HG02623 (cell line): ENCODE data around the gene SCARB1.

ENCODE experiments used
- ATAC-seq: cut with Tn5 transposase; IDR thresholded peaks from one replicate; pipeline ENCODE4 v1.9.1; 2021; ENCODE audit warnings: moderate library complexity; ENCODE audit not compliant: unreplicated experiment

The SCARB1 gene

DNA sequence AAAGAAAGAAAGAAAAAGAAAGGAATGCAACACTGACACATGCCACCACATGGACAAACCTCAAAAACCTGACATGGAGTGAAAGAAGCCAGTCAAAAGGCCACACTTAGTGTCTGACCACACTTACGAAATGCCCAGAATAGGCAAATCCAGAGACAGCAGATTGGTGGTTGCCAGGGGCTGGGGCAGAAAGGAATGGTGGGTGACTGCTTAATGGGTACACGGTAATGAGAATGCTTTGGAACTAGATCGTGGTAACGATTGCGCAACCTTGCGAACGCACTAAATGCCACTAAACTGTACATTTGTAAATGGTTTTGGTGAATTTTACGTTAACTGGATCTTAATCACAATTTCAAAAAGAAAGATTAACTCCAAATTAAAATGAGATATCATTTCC is 39.5 kb downstream of the SCARB1 start:
- no peak for ATAC-seq

DNA sequence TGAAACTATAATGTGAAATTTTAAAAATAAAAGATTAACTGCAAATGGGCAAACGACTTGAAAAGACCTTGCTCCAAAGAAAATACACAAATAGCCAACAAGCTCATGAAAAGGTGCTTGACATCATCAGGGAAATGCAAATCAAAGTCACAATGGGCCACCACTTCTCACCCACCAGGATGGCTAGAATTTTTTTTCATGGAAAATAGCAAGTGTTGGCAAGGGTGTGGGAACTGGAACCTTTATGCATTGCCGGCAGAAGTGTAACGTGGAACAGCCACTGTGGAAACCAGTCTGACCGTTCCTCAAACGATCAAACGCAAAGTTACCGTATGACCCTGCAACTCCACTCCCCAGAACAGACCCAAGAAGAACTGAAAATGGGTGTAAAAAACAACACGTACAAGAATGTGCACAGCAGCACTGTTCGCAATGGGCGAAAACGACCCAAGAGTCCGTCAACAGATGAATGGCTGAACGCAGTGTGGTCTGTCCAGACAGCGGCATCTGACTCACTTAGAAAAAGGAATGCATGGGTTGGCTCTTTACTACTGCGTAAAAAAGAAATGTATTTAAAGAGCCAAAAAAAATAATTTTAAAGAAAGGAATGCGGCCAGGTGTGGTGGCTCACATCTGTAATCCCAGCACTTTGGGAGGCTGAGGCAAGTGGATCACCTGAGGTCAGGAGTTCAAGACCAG is 40.2 kb downstream of the SCARB1 start:
- ATAC-seq, result no peak

DNA sequence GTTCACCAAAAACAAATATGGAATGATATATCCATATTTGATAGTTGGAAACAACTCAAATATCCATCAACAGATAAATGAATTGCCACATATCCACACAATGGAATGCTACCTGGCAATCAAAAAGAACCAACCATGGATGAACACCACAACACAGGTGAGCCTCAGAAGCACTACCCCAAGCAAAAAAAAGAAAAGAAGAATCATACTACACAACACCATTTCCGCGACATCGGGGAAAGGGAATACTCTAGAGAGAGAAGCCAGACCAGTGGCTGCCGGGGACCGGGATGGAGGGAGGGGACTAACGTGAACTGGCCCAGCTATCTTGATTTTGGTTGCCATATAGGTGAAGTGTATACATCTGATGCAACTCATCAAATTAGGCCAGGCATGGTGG is 41.4 kb downstream of the SCARB1 start:
- ATAC-seq, result no peak

DNA sequence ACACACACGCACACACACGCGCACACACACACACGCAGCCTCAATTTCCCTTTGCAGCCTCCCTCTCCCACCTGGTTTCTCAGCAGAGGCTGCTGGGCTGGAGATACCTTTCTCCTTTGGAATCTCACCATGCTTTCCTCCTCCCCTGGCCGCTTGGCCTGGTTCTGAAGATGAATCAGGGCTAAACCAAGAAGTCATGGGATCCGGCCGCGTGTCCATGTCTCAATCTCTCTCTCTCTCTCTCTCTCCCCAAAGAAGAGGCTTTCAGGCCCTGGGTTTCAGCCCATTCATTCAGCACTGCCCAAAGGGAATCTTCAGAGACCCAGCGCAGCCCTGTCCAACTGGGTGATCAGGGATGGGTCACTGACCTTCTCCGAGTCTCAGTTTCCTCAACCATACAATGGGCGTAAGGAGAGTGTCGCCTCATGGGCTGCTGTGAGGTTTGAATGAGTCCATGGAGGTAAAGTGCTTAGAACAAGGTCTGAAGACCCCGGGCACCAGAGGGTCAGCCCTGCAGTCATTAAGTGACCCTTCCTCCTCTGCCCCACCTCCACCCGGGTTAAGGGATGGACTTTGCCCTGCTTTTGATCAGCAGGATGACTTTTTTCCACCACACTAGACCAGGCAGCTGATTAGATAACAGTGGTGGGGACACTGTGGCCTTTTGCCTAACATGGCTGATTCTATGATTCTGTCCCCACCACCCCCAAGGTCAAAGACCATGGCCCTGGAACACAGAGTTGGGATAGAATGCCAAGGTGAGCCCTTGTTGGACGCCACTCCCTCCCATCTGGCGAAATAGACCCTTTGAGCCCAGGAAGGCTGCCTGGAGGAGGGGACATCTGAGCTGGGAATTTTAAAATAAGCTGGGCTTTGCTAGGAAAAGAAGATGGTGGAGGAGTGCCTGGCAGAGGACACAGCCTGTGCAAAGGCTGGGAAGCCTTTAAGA is 42.1 kb downstream of the SCARB1 start:
- ATAC-seq, result no peak

DNA sequence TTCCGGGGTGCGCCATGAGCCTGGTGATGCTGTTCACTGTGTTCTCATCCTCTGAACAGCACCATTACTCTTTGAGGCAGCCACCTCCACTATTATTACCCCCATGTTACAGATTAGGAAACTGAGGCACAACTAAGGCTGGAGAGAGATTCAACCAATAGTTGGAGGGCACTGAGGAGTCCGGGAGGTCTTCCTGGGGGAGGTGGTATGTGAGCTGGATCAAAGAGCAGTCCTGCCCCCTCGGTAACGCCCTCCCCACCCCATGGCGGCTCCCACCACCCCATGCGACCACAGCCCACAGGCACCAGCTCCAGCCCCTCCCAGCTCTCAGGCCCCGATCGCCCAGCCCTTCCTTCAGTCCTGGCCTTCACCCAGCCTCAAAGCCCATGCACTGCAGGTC is 43.5 kb downstream of the SCARB1 start:
- no peak for ATAC-seq

DNA sequence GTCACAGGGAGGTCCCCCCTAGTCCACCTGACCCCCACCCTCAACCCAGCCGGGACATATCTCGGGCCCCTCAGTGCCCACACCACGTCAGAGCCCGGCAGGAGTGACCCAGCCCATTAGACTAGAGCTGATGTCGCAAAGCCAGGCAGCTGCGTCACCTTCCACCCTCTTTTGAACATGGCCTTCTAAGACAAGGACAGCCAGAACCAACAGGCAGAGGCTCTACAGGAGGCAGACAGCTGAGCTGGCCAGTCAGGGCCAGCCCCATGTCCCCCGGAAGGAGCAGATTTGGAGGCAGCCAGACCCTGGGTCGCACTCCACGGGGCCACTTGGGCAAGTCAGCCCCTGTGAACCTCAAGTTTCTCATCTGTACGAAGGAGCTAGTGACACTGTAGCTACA is 44.1 kb downstream of the SCARB1 start:
- ATAC-seq, result no peak

DNA sequence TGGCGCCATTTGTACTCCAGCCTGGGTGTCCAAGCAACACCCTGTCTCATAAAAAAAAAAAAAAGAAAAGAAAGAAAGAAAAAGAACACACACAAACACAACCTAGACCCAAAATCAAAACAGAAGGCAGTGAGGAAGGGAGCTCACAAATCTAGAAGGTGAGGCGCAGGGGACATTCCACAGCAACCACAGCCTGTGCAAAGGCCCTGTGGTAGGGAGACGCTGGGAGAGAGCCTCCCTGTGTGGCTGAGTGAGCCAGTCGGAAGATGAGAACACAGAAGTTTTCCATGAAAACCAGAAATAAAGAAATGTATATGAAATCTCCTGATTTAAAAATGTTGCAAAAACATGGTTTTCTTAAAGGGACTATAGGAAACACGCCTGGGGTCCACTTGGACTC is 44.6 kb downstream of the SCARB1 start:
- no peak for ATAC-seq

DNA sequence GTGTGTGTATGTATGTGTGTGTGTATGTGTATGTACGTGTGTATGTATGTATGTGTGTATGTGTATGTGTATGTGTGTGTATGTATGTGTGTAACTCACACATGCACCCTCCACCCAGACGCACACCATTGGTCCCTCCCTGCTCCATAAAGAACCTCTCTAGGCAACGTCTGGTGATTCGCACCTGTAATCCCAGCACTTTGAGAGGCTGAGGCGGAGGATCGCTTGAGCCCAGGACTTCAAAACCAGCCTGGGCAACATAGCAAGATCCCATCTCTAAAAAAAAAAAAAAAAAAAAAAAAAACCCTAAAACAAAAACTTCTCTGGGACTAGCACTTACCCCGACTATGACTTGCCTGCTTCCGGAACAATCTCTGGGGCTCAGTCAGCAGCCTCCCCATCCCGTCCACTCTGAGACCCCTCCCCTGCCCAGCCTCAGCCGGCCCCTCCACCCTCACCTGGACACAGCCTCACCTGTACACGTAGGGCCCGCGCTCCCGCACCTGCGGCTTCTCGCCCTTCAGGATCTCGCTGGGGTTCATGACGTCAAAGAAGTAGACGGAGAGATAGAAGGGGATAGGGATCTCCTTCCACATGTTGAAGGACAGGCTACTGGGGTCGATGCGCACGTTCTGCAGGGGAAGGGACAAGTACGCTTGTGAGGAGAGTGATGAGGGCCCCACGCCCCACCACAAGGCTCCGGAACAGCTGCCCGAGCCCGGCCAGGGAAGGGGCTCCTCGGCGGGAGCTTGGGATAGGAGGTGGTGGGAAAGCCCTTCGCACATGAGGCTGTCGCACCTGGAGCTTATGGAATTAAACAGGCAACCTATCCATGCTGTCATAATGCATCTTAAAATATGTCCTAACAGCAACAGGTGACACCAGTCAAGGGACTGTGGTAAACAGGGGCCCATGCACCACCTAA is 46.3 kb downstream of the SCARB1 start:
- no peak for ATAC-seq

DNA sequence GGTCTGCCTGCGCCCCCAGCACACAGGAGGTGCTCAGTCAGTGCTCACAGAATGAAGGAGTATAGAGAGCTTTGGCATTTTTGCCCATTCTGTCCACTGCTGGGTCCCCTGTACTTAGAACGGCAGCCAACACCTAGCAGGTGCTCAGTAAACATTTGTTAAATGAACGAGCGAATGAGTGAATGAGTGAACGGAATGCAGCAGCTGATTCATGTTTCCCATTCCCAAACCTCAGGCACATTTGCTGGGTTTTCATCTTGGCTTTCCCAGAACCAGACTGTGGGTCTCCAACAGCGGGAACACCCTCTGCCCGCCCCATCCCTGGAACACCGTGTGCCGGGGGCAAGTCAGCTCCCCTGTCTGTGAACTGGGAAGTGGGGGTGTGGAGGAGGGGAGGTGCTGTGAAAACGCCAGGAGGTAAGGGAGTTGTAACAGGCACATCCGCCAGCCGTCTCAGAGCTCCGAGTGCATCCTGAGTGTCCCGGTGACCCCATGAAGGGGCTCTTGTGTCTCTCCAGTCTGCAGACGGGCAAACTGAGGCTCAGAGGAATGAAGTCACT is 47.3 kb downstream of the SCARB1 start:
- no peak for ATAC-seq

DNA sequence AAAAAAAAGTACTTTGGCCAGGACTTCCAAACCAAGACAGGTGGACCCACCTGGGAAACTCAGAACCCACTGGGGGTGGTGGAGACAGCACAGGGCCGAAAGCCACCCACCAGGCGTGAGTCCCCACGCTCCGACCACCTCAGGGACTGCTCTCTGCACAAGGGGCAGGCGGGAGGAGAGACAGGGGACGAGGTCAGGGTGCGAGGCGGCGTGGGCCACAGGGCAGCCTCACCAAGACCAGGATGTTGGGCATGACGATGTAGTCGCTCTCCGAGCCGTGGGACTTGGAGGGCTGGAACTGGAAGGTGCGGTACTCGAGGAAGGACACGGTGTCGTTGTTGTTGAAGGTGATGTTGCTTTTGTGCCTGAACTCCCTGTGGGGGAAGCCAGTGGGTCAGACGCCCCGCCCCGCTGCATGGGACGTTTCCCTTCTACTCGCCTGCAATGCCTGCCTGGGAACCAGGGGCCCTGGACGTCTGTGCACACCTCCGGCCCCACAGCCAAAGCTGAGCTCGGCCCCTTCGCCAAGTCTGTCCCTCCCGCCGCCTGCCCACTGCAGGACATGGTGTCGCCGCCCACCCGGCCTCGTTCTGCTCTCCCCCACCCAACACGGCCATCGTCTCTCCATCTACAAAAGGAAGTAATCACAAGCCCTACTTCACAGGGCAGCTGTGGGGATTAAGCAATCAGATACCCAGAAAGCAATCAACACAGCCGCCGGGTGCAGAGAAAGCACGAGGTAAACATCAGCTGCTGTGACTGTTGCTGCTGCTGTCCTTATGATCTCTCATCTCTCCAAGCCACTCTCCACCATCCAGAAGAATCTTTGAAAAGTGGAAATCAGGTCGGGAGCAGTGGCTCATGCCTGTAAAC is 48.7 kb downstream of the SCARB1 start:
- no peak for ATAC-seq

DNA sequence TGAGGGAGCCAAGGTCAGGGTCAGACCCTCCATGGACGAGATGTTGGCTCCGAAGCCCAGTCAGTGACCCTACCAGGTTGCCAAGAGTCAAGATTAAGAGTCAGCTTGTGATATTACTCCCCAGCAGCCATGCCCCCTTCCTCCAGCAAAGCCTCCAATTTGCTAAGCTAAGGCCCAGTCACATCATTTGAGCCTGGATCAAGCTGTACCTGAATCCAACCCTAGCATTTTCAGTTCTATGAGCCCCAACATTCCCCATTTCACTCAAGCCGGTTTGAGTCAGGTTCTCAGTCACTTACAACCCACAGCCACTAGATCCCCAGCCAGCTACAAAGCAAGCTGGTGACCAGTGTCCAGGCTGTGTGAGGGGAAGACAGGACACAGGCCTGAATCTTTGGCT is 49.9 kb downstream of the SCARB1 start:
- ATAC-seq, result no peak

DNA sequence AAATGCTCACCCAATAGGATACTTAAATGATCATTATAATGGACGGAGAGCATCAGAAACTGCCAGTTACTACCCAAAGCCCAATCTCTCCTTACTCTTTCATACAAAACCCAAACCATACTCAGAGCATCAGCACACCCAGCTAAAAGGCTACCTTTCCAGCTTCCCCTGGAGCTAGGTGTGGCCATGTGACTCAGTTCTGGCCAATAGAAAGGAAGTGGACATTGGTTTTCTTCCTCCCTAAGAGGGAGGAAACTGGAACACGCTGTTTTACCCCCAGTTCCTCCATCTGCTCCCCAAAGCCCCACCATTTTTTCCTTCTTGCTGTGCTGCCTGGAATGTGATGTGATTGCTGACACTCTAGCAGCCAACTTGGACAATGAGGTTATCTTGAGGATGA is 50.7 kb downstream of the SCARB1 start:
- no peak for ATAC-seq

DNA sequence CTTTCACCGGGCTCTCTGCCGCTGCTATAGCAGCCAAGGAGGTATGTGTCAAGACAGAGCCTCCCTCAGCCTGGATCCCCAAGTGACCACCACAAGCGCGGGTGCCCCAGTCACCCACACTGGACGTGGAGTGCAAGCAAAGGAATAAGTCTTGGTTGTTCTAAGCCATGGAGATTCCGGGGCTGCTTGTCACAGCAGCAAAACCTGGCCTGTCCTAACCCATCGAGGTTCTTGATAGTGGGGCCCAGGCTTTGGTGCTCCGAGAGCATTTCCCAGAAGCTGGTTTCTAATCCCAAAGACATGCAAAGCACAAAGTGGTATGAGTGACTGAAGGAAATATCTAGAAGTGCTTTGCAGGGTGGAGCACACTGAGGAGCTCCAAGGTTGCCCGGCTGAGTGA is 51.3 kb downstream of the SCARB1 start:
- ATAC-seq, result no peak

DNA sequence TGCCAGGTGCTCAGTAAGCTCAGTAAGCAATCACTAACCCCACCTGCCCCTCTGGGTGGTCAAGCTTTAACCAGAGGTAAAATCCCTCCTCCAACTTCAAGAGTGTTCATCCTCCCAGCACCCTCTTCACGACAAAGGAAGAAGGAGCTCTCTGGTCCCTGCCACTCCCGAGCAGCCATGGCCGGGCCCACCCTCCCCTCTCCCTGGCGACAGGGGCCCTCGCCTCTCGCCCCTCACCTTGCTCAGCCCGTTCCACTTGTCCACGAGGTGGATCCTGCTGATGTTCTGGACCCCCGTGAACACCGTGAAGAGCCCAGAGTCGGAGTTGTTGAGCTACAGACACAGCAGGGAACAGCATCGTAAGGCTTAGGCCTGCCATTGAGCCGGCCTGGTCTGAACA is 52.0 kb downstream of the SCARB1 start:
- no peak for ATAC-seq

DNA sequence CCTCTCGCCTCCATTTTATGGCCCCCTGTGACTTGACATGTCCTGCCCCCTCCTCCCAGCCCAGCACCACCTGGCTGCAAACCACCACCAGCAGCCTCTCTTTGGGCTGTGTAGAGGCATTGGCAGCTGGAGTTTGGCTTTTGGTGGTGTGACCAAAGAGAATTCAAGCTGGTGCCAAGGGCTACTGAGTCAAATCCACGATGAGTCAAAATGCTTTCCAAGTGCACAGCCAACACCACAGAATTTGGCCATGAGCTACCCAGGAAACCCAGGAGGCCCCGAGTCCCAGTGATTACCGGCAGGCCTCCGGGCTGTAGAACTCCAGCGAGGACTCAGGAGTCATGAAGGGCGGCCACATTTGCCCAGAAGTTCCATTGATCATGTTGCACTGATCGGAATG is 53.8 kb downstream of the SCARB1 start:
- no peak for ATAC-seq

DNA sequence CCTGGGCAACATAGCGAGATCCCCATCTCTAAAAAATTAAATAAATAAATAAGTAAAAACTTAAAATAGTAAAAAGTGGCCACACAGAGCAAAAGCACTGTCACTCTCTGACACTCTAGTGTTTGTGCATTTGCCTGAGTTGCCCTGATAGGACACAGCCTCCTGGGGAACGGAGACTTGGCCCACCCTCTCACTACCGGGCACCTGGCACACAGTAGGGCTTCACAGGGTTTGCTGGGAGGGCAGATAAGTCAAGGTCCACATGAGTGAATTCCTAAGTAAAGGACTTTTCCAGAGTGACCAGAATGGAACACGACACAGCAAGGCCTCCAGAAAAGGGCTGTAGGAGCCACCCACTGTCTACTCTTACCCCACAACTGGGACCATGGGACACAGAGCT is 54.3 kb downstream of the SCARB1 start:
- no peak for ATAC-seq

DNA sequence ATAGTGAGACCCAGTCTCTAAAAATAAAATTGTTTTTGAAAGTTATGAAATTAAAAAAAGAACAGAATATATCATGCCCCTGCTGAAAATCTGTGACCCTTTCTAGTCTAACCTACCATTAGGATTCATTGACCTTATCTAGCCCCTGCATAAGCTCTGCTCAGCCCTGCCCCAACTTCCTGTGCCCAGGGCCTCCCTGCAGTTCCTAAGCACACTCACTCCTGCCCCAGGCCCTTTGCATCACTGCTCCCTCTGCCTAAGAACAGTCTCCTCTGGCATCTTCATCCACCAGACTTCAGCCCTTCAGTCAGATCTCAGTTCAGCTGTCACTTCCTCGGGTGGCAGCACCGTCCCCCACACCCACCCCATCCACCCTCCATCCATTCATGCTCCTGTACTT is 55.4 kb downstream of the SCARB1 start:
- ATAC-seq, result no peak

DNA sequence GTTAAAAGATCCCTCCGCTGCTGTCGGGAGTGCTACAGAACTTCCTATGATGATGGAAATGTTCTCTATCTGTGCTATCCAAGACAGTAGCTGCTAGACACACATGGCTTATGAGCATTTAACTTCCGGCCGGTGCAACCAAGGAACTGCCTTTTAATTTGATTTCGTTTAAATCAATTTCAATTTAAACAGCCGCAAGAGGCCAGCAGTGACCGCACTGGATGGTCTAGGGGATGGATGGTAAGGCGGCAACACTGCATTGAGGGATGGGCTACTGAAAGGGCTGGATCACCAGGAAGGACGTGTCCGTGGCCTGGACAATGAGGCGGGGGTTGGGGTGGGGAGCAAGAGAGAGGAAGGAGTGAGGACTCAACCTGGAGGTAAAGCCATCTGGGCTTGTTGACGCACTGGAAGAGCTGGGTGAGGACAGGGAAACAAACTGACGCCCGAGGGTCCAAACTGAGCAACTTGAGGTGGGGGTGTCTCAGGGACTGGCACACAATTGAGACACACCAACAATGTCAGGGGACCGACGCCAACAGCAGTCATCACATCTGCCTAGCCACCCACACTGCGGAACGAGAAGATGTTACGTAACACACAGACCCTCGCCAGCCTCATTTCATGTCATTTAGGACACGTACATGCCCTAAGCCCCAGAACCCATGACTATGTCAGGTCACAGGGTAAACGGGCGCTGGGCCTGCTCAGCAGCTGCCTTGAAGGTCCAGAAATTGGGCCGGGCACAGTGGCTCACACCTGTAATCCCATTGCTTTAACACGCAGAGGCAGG is 57.6 kb downstream of the SCARB1 start:
- ATAC-seq, result no peak

DNA sequence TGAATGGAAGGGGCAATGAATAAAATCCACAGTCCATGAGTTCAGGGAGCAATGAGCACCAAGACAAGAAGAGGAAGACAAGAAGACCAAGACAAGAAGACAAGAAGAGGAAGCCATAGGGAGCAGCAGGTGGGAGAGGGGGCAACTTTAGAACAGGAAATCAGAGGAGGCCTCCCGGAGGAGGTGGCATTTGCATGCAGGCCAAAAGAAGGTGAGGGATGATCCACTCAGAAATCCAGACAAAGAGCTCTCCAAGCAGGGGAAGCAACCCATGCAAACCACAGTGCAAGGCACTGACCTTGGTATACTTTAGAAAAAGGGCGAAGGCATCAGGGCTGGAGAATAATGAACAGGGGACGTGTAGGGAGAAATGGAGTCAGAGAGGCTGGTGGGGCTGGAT is 58.6 kb downstream of the SCARB1 start:
- ATAC-seq, result no peak
